Measurements from ENCODE around the gene ALG2. TPM values are rescaled to one million over a fixed set of nuclear protein-coding genes. Genes with fewer than 3 reads are reported as not detected.

ALG2 gene
- polyA plus RNA-seq, 1 donor from 2014 or later: 15.8 TPM

- H3K4me3 ChIP-seq (ENCODE audit: low read length): no peak overlapping the region
- no peak overlapping the region for H3K27ac ChIP-seq (ENCODE audit: low read length)
- H3F3A ChIP-seq (ENCODE audit: insufficient read depth, low read length, poor library complexity, severe bottlenecking): no peaks in the 10 kb centered on the region
- no peaks in the 10 kb centered on the region for H3K9me3 ChIP-seq (ENCODE audit: low read length)
- no peaks in the 10 kb centered on the region for H4K20me1 ChIP-seq (ENCODE audit: insufficient read depth)
- no peak overlapping the region for H3K9ac ChIP-seq (ENCODE audit: low read length)
- TF ChIP-seq MXI1 (conservative IDR thresholded peaks at IDR 0.05; ENCODE audit: poor library complexity, severe bottlenecking) (no peak), TAF1 (IDR thresholded peaks at IDR 0.05; ENCODE audit: low read depth) (no peak)
- no peaks in the 10 kb centered on the region for H3K27me3 ChIP-seq (ENCODE audit: insufficient read depth, low read depth, low read length)
- no peaks in the 10 kb centered on the region for H3K9me2 ChIP-seq (ENCODE audit: insufficient read depth, low read length)
- H3K4me2 ChIP-seq (ENCODE audit: low read length): no peak overlapping the region
- H2AFZ ChIP-seq (ENCODE audit: low read depth, low read length): no peak overlapping the region
- H3K79me2 ChIP-seq (replicated peaks; ENCODE audit: insufficient read depth, low read length): no peaks in the 10 kb centered on the region
- no peaks in the 10 kb centered on the region for H3K36me3 ChIP-seq (ENCODE audit: insufficient read depth, low read length)
These were observed 29.4 kb upstream of the ALG2 start for GRCh38 chr9:99251157-99251556.

GRCh38 chr9:99249619-99250018 lies 27.9 kb upstream of the ALG2 start:
- Histone ChIP-seq H4K20me1 (ENCODE audit: insufficient read depth) (no peaks in the 10 kb centered on the region), H3F3A (ENCODE audit: insufficient read depth, low read length, poor library complexity, severe bottlenecking) (no peaks in the 10 kb centered on the region), H3K9me3 (ENCODE audit: low read length) (no peaks in the 10 kb centered on the region), H3K36me3 (ENCODE audit: insufficient read depth, low read length) (no peaks in the 10 kb centered on the region), H3K4me3 (ENCODE audit: low read length) (no peak overlapping the region), H3K79me2 (replicated peaks; ENCODE audit: insufficient read depth, low read length) (no peaks in the 10 kb centered on the region), H3K9ac (ENCODE audit: low read length) (no peak overlapping the region), H3K9me2 (ENCODE audit: insufficient read depth, low read length) (no peaks in the 10 kb centered on the region), H3K4me2 (ENCODE audit: low read length) (no peak overlapping the region), H2AFZ (ENCODE audit: low read depth, low read length) (no peak overlapping the region), H3K27me3 (ENCODE audit: insufficient read depth, low read depth, low read length) (no peaks in the 10 kb centered on the region), H3K27ac (ENCODE audit: low read length) (no peak overlapping the region)
- TF ChIP-seq SMC3 (conservative IDR thresholded peaks at IDR 0.05; ENCODE audit: poor library complexity) (no peak), EP300 (conservative IDR thresholded peaks at IDR 0.05; ENCODE audit: poor library complexity, severe bottlenecking) (no peak)

DNA sequence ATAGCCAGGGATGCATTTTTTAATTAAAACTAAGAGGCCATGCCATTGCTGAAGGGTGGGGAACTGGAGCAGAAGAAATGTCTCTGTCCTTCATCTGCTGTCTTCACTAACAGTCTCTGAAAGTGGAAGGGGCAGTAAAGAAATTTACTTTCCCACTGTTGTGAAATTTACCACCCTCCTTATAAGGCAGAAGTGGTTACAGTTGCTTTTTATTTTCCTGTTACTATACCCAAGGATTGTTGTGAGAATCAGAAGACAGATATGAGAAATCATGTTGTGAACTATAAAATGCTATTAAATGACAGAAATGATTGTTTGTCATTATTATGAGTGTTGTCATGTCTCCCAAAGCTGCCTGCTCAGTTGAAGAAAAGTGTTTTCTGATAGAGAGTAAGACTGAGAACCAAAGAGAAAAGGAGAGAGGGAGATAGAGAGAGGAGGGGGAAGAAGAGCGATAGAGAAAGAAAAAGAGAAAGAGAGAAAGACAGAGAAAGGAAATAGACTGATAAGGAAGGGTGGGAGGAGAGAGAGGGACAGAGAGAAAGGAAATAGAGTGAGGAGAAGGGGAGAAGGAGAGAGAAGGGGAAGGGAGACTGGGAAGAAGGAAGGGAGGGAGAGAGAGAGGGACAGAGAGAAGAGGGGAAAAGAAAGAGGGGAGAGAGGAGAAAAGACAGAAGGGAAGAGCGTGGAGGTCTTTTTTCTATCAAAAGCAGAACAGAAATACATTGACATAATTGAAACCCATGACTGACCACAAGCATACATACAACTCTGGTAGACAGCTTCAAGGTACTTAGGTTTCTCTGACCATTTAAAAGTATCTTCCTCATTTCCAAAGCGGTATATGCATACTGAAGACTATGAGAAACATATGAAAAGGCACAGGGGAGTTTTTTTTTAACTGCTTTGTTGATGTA lies 22.9 kb upstream of the ALG2 start:
- H3K27me3 ChIP-seq (ENCODE audit: insufficient read depth, low read depth, low read length): no peaks in the 10 kb centered on the region
- H3F3A ChIP-seq (ENCODE audit: insufficient read depth, low read length, poor library complexity, severe bottlenecking): no peaks in the 10 kb centered on the region
- no peak overlapping the region for H2AFZ ChIP-seq (ENCODE audit: low read depth, low read length)
- no peaks in the 10 kb centered on the region for H4K20me1 ChIP-seq (ENCODE audit: insufficient read depth)
- no peaks in the 10 kb centered on the region for H3K9me2 ChIP-seq (ENCODE audit: insufficient read depth, low read length)
- no peak overlapping the region for H3K4me3 ChIP-seq (ENCODE audit: low read length)
- no peaks in the 10 kb centered on the region for H3K36me3 ChIP-seq (ENCODE audit: insufficient read depth, low read length)
- no peaks in the 10 kb centered on the region for H3K79me2 ChIP-seq (replicated peaks; ENCODE audit: insufficient read depth, low read length)
- no peak overlapping the region for H3K4me2 ChIP-seq (ENCODE audit: low read length)
- H3K27ac ChIP-seq (ENCODE audit: low read length): no peak overlapping the region
- TF ChIP-seq, protein P1, sequence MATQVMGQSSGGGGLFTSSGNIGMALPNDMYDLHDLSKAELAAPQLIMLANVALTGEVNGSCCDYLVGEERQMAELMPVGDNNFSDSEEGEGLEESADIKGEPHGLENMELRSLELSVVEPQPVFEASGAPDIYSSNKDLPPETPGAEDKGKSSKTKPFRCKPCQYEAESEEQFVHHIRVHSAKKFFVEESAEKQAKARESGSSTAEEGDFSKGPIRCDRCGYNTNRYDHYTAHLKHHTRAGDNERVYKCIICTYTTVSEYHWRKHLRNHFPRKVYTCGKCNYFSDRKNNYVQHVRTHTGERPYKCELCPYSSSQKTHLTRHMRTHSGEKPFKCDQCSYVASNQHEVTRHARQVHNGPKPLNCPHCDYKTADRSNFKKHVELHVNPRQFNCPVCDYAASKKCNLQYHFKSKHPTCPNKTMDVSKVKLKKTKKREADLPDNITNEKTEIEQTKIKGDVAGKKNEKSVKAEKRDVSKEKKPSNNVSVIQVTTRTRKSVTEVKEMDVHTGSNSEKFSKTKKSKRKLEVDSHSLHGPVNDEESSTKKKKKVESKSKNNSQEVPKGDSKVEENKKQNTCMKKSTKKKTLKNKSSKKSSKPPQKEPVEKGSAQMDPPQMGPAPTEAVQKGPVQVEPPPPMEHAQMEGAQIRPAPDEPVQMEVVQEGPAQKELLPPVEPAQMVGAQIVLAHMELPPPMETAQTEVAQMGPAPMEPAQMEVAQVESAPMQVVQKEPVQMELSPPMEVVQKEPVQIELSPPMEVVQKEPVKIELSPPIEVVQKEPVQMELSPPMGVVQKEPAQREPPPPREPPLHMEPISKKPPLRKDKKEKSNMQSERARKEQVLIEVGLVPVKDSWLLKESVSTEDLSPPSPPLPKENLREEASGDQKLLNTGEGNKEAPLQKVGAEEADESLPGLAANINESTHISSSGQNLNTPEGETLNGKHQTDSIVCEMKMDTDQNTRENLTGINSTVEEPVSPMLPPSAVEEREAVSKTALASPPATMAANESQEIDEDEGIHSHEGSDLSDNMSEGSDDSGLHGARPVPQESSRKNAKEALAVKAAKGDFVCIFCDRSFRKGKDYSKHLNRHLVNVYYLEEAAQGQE (IDR thresholded peaks at IDR 0.05; ENCODE audit: borderline replicate concordance): no peak
- TF ChIP-seq POLR2AphosphoS5 (IDR thresholded peaks at IDR 0.05) (no peak), MXI1 (conservative IDR thresholded peaks at IDR 0.05; ENCODE audit: poor library complexity, severe bottlenecking) (no peak), RAD21 (conservative IDR thresholded peaks at IDR 0.05) (no peak), SMC3 (conservative IDR thresholded peaks at IDR 0.05; ENCODE audit: poor library complexity) (no peak), EP300 (conservative IDR thresholded peaks at IDR 0.05; ENCODE audit: poor library complexity, severe bottlenecking) (no peak), EZH2 (IDR thresholded peaks at IDR 0.05; ENCODE audit: borderline replicate concordance, insufficient read depth, low read length, poor library complexity, severe bottlenecking) (no peak)
- TF ChIP-seq, protein P2, sequence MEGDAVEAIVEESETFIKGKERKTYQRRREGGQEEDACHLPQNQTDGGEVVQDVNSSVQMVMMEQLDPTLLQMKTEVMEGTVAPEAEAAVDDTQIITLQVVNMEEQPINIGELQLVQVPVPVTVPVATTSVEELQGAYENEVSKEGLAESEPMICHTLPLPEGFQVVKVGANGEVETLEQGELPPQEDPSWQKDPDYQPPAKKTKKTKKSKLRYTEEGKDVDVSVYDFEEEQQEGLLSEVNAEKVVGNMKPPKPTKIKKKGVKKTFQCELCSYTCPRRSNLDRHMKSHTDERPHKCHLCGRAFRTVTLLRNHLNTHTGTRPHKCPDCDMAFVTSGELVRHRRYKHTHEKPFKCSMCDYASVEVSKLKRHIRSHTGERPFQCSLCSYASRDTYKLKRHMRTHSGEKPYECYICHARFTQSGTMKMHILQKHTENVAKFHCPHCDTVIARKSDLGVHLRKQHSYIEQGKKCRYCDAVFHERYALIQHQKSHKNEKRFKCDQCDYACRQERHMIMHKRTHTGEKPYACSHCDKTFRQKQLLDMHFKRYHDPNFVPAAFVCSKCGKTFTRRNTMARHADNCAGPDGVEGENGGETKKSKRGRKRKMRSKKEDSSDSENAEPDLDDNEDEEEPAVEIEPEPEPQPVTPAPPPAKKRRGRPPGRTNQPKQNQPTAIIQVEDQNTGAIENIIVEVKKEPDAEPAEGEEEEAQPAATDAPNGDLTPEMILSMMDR (IDR thresholded peaks at IDR 0.05; ENCODE audit: poor library complexity, severe bottlenecking): no peak
- no peaks in the 10 kb centered on the region for H3K9me3 ChIP-seq (ENCODE audit: low read length)
- no peak overlapping the region for H3K9ac ChIP-seq (ENCODE audit: low read length)
